HG03439 (cell line): Measurements from ENCODE around the gene VASH1.

Experiments
- ATAC-seq: cut with Tn5 transposase; IDR thresholded peaks from one replicate; pipeline ENCODE4 v1.9.1; 2021; ENCODE audit warnings: mild to moderate bottlenecking, moderate library complexity; ENCODE audit not compliant: unreplicated experiment

Gene VASH1

DNA sequence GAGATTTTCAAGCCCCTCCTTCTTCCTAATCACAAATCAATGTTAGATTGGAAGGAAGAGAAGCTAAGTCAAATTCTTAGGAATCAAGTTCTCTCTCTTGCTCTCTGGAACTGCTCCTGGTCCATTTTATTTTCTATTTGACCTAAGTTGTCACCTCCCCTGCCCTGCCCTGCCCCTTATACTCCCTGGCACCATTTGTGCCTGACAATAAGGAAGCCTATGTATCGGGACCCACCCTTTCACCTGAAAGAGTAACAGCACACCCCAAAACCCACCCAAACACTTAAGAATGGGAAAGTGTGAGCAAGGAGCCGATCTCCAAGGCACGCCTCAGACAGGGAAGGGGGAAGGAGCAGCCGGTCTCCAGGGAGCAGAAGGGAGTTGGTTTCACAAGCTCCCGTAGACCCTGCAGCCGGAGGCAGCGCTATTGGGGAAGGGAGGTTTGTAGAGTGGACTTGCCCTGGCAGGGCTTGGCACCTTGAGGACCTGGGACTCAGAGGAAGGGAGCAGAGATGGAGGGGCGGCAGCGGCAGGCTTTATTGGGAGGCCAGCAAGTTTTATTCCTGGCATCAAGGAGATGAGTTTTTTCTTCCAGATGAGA is 66.5 kb downstream of the VASH1 start:
- no peak for ATAC-seq

DNA sequence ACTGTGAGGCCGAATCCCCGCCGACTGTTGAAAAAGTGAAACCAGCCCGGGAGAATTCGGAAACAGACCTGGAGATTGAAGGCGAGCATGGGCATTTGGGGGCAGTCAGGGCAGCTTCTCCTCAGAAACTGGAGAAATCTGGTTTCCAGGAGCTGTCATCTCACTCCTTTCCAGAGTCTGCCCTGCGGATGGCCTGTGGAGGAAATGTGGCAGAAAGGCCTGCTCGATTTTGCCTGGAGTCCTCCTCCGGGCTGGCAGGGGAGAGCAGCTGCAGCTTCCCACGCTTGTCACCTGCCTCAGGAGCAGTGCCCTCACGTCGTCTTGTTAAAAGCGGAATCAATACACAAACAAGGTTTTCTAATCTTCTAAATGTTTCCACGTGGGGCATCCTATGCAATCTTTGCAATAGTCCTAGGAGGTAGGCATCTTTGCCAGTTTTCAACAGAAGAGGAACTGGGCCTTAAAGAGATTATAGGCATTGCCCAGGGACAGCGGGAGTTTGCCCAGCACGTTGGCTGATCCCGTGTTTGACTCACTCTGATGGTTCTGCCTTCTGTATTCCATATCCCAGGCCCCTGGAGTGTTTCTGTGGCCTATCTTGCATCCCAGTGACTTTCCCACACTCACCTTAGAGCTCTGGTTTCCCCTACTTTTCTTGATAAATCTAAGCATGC is 67.2 kb downstream of the VASH1 start:
- ATAC-seq: no peak

DNA sequence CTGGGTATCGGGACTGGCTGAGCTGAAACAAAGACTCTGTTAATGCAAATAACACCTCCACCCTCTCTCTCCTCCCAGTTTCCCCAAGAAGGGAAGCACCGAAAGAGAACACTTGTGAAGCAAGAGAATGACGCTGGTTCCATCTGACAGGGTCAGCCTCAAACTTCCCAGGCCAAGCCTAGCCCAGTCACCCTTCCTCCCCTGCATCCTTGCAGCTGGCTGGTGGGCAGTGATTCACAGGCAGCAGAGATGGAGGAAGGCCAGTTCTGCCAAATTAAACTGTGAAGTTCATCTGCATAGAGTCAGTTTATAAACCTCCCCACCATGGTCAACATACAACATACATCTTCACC is 67.7 kb downstream of the VASH1 start:
- no peak for ATAC-seq

DNA sequence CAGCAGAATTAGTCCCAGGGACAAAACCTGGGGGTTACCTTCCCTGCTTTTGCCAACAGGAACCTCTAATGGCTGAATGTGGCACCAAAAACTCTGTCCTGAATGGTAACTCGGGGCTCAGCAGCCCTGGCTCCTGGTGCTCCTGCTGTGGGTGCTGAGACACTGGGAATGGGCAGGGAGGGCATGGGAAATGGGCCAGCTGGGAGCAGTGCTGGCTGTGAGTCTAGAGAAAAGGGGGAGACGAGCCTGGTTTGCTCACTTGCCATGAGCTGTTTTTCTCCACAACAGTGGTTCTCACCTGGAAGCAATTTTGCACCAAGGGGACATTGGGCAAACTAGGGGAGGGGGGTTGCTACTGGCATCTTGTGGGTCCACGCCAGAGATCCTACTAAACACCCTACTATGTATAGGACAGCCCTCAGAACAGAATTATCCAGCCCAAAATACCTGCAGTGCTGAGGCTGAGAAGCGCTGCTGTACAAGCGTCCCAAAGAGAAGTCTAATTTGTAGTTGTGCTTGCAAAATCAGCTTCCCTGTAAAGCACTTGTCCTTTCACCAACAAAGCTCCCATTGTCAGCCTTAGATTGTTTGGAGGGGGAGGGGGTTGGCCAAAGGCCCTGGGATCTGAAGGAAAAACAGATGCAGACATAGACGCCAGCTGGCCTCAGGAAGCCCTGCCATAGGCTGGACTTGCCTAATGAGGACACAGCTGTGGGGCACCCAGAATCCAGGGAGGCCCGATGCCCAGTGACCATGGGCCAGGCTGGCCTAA is 68.6 kb downstream of the VASH1 start:
- no peak for ATAC-seq

DNA sequence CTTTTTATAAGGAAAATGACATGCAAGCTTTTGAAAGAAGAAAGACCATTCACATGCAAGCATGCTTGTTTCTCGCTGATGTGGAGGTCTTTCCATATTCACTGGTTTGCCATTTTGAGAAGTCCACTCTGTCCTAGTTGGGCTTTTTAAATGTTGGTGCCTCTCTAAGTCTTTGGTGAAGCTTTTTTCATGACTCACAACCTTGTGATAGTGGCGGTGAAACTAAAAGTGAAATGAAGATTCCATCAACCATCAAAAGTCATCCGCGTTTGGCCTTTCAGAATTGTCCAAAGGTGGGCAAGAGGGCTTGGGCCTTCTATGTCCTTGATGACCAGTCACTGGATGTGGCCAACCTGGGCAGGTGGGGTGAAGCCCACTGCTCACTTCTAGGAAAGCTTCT is 69.3 kb downstream of the VASH1 start:
- ATAC-seq: no peak

DNA sequence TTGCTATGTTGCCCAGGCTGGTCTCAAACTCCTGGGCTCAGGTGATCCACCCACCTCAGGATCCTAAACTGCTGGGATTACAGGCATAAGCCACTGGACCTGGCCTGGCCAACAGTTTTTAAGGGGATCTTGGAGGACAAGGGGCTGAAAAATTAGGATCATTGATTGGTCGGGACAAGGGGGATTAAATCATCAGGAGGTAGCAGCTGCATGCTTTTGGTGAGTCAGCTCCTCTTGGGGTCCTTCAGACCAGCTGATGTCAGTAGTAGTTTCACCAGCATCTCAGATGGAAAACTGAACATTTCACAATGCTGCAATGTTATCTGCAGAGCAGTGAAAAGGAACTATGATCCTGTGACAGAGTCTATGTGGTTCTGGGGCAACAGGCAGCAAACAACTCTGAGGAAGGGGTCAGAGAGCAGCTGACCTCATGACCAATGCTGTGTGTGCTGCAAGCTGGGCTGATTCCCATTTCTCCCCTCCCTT is 71.3 kb downstream of the VASH1 start:
- ATAC-seq: no peak
